OCI-LY7 (cell line): ENCODE results near the gene TM7SF3. TPM values are rescaled to one million over a fixed set of nuclear protein-coding genes. Genes with fewer than 3 reads are reported as not detected.

Experiments used
- BruUV-seq: library from RNA; stranded (reverse); fragments of 400-500 nt; replicated peaks from 2 replicates; lab custom pipeline; 2021; lab: Mats Ljungman, UMichigan
- CTCF ChIA-PET: fragments of 300-600 bp; sonication (Branson Sonifier 250); formaldehyde crosslinking; loops from one replicate; lab custom pipeline; 2022; ENCODE audit warnings: antibody characterized with exemption; ENCODE audit not compliant: unreplicated experiment; lab: Charles Lee
- POLR2A ChIA-PET: fragments of 300-600 bp; sonication (Branson Sonifier 250); formaldehyde crosslinking; loops from one replicate; lab custom pipeline; 2022; ENCODE audit warnings: antibody characterized with exemption; lab: Charles Lee
- DNase-seq: peaks from one replicate; pipeline ENCODE4 v3.0.0-alpha.2; 2015; ENCODE audit warnings: low spot score
- H2AFZ ChIP-seq: fragments of 200-600 bp; sonication (generic), shearing (Covaris generic); 2 replicates; pipeline ENCODE4 v1.6.1; 2014; ENCODE audit warnings: mild to moderate bottlenecking, antibody characterized with exemption, low read length, moderate library complexity
- H3K27ac ChIP-seq: fragments of 200-600 bp; sonication (generic); 2 replicates; pipeline ENCODE4 v1.5.1; 2014; ENCODE audit warnings: mixed run types, low read depth, mild to moderate bottlenecking, moderate library complexity, low read length, inconsistent platforms; ENCODE audit not compliant: poor library complexity, severe bottlenecking
- H3K36me3 ChIP-seq: fragments of 200-600 bp; sonication (generic); 2 replicates; pipeline ENCODE4 v1.6.1; 2014; ENCODE audit warnings: mild to moderate bottlenecking, antibody characterized with exemption, low read length, moderate library complexity, mixed read lengths; ENCODE audit not compliant: insufficient read depth
- H3K4me1 ChIP-seq: fragments of 200-600 bp; sonication (generic); 2 replicates; pipeline ENCODE4 v1.5.1; 2014; ENCODE audit warnings: mild to moderate bottlenecking, low read length; ENCODE audit not compliant: insufficient read depth, poor library complexity, severe bottlenecking
- H3K4me2 ChIP-seq: fragments of 200-600 bp; sonication (generic); 2 replicates; pipeline ENCODE4 v1.6.1; 2014; ENCODE audit warnings: mild to moderate bottlenecking, low read length
- H3K4me3 ChIP-seq: fragments of 200-600 bp; sonication (generic); 2 replicates; pipeline ENCODE4 v1.5.1; 2014; ENCODE audit warnings: mild to moderate bottlenecking, low read depth, low read length; ENCODE audit not compliant: poor library complexity, severe bottlenecking
- H3K79me2 ChIP-seq: fragments of 200-600 bp; sonication (generic); 2 replicates; pipeline ENCODE4 v1.6.1; 2016; ENCODE audit warnings: low read depth, mild to moderate bottlenecking, low read length, moderate library complexity, mixed read lengths; ENCODE audit not compliant: insufficient read depth
- H3K9me2 ChIP-seq: fragments of 200-600 bp; sonication (generic); 2 replicates; pipeline ENCODE4 v1.6.1; 2016; ENCODE audit warnings: mild to moderate bottlenecking, low read length, mixed read lengths; ENCODE audit not compliant: insufficient read depth
- H3K9me3 ChIP-seq: fragments of 200-600 bp; sonication (generic); 2 replicates; pipeline ENCODE4 v1.6.1; 2014; ENCODE audit warnings: mild to moderate bottlenecking, mixed run types, low read length, mixed read lengths
- H4K20me1 ChIP-seq: fragments of 200-600 bp; sonication (generic); 2 replicates; pipeline ENCODE4 v1.6.1; 2014; ENCODE audit warnings: mild to moderate bottlenecking, antibody characterized with exemption, low read length, moderate library complexity, mixed read lengths; ENCODE audit not compliant: insufficient read depth
- CTCF ChIP-seq: fragments of 200-600 bp; sonication (generic); conservative IDR thresholded peaks from 2 replicates; pipeline ENCODE4 v1.5.1; 2014; ENCODE audit warnings: mild to moderate bottlenecking, antibody characterized with exemption, low read length, moderate library complexity, mixed read lengths
- EZH2phosphoT487 ChIP-seq: fragments of 200-600 bp; sonication (generic); IDR thresholded peaks from 2 replicates; pipeline ENCODE4 v1.6.1; 2018; ENCODE audit warnings: low read depth, borderline replicate concordance, mild to moderate bottlenecking, mixed run types, antibody characterized with exemption, low read length, moderate library complexity, mixed read lengths
- intact Hi-C: fragments of 100-400 bp; cut with micrococcal nuclease; formaldehyde crosslinking; loops from one replicate; pipeline ENCODE4 v1.10.0; 2022; ENCODE audit not compliant: unreplicated experiment
- total RNA-seq, 2 experiments: library from RNA; depleted of rRNA in 1 of 2; stranded (reverse); fragments of >200 nt in 1 of 2; shearing (Covaris generic) in 1 of 2; gene quantifications; 2 replicates each; pipeline ENCODE4 v1.2.3, GENCODE V29; 2014 to 2022

TM7SF3 gene
- total RNA-seq, 2 experiments from 2014 or later = 47.1 to 48.3 TPM

GRCh38 chr12:26937863-26938700, 76.1 kb downstream of the TM7SF3 start, which contains the start of the genes FGFR1OP2 and INTS13:
TSS of gene FGFR1OP2 (plus strand) at chr12:26938470. CDS start at chr12:26954159, 15,689 bp downstream.
TSS of gene INTS13 (minus strand) at chr12:26937981. CDS start at chr12:26936803, 1,178 bp downstream.
- Histone ChIP-seq H3K9me2 (no peaks in the 10 kb centered on the region), H3K4me2 (peak within 1 kb of the TSS; percentile 97), H3K36me3 (peaks cover 26% of the 10 kb centered on the region), H4K20me1 (peaks cover 43% of the 10 kb centered on the region), H2AFZ (peak within 1 kb of the TSS; percentile 65), H3K9me3 (no peaks in the 10 kb centered on the region), H3K4me1 (peaks cover 48% of the 10 kb centered on the region), H3K79me2 (peaks cover 90% of the 10 kb centered on the region), H3K27ac (peak within 1 kb of the TSS; percentile 79), H3K4me3 (peak within 1 kb of the TSS; percentile 89)
- POLR2A ChIA-PET = interaction anchor here (0.9 kb wide), 1 partner anchor 74 kb away, joined by 4 read pairs; no protein-coding TSS in a partner anchor
- intact Hi-C loops = loop anchor here (1.0 to 5.0 kb wide), 4 partner anchors 76 to 306 kb away; partner anchors contain the start of genes ITPR2, STK38L and TM7SF3
- no TSS peak for BruUV-seq
- peak; percentile 98 for DNase-seq
- CTCF ChIA-PET = no interaction called here
- TF ChIP-seq EZH2phosphoT487 (no peak), CTCF (no peak)

DNA sequence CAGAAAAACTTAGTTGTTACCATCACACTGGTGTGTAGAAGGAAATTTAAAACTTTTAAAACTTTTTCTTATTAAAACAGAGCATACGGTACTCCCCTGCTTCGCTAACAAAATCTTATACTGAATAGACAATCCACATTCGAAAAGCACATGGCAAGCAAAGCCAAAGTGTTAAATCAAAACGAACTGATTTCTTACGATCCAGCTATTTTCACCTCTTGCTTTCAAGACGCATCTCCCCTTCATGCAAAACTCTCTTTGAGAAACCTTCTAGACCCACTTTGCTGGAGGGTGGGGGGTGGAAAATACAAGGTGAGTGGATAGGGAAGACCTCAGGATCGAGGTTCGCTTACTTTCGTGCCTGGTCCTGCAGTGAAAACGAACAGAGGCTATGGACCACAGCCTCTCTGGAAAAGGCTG, 76.7 kb downstream of the TM7SF3 start:
- TF ChIP-seq CTCF (no peak), EZH2phosphoT487 (no peak)
- Histone ChIP-seq H4K20me1 (peaks cover 43% of the 10 kb centered on the region), H2AFZ (peak overlapping the region; percentile 65; the same call in 1 of the 2 replicates), H3K4me1 (peaks cover 41% of the 10 kb centered on the region), H3K4me2 (peak overlapping the region; percentile 97), H3K27ac (peak overlapping the region; percentile 79), H3K9me2 (no peaks in the 10 kb centered on the region), H3K9me3 (no peaks in the 10 kb centered on the region), H3K4me3 (peak overlapping the region; percentile 89), H3K79me2 (peaks cover 84% of the 10 kb centered on the region), H3K36me3 (peaks cover 33% of the 10 kb centered on the region)
- BruUV-seq = TSS peak; percentile 57
- no peak for DNase-seq
- ChIA-PET CTCF (no interaction called here), POLR2A (no interaction called here)
- intact Hi-C loops = loop anchor here (5.0 kb wide), 1 partner anchor 90 kb away; no protein-coding TSS in a partner anchor
